MM.1S (cell line): Measurements from ENCODE around the gene ADARB1.

Experiments used
- DNase-seq: peaks from one replicate; pipeline ENCODE4 v3.0.0-alpha.2; 2015
- H2AFZ ChIP-seq: fragments of 300-600 bp; sonication (generic); 2 replicates; pipeline ENCODE4 v1.6.0; 2016; ENCODE audit warnings: antibody characterized with exemption, low read length
- H3F3A ChIP-seq: fragments of 300-600 bp; sonication (generic); 2 replicates; pipeline ENCODE4 v1.6.1; 2016; ENCODE audit warnings: mild to moderate bottlenecking, antibody characterized with exemption, low read length, moderate library complexity, mixed read lengths; ENCODE audit not compliant: insufficient read depth
- H3K27ac ChIP-seq: fragments of 300-600 bp; sonication (generic); 2 replicates; pipeline ENCODE4 v1.5.1; 2016; ENCODE audit warnings: mild to moderate bottlenecking, low read length
- H3K27me3 ChIP-seq: fragments of 300-600 bp; sonication (generic); replicated peaks from 2 replicates; pipeline ENCODE4 v1.6.0; 2016; ENCODE audit warnings: low read length; ENCODE audit not compliant: insufficient read depth
- H3K36me3 ChIP-seq: fragments of 300-600 bp; sonication (generic); replicated peaks from 2 replicates; pipeline ENCODE4 v1.6.1; 2016; ENCODE audit warnings: mild to moderate bottlenecking, low read length, mixed read lengths; ENCODE audit not compliant: insufficient read depth
- H3K4me1 ChIP-seq: fragments of 300-600 bp; sonication (generic); 2 replicates; pipeline ENCODE4 v1.6.1; 2016; ENCODE audit warnings: low read length, mixed read lengths
- H3K4me2 ChIP-seq: fragments of 300-600 bp; sonication (generic); 2 replicates; pipeline ENCODE4 v1.6.0; 2016; ENCODE audit warnings: low read depth, low read length
- H3K4me3 ChIP-seq: fragments of 300-600 bp; sonication (generic); 2 replicates; pipeline ENCODE4 v1.5.1; 2016; ENCODE audit warnings: low read length, mixed read lengths
- H3K79me2 ChIP-seq: fragments of 300-600 bp; sonication (generic); 2 replicates; pipeline ENCODE4 v1.6.1; 2016; ENCODE audit warnings: mixed run types, low read length, mixed read lengths
- H3K9ac ChIP-seq: fragments of 300-600 bp; sonication (generic); 2 replicates; pipeline ENCODE4 v1.6.1; 2016; ENCODE audit warnings: low read length, mixed read lengths
- H3K9me2 ChIP-seq: fragments of 300-600 bp; sonication (generic); replicated peaks from 2 replicates; pipeline ENCODE4 v1.6.1; 2016; ENCODE audit warnings: mild to moderate bottlenecking, low read length, mixed read lengths; ENCODE audit not compliant: insufficient read depth
- H3K9me3 ChIP-seq: fragments of 300-600 bp; sonication (generic); replicated peaks from 2 replicates; pipeline ENCODE4 v1.6.1; 2016; ENCODE audit warnings: mild to moderate bottlenecking, low read length, mixed read lengths; ENCODE audit not compliant: insufficient read depth
- H4K20me1 ChIP-seq: fragments of 300-600 bp; sonication (generic); 2 replicates; pipeline ENCODE4 v1.6.1; 2016; ENCODE audit warnings: mild to moderate bottlenecking, low read length, moderate library complexity, mixed read lengths; ENCODE audit not compliant: insufficient read depth
- CTCF ChIP-seq: fragments of 300-600 bp; sonication (generic); IDR thresholded peaks from 2 replicates; pipeline ENCODE4 v1.5.1; 2016; ENCODE audit warnings: antibody characterized with exemption, low read length, mixed read lengths
- EZH2 ChIP-seq: fragments of 300-600 bp; sonication (generic); optimal IDR thresholded peaks from 2 replicates; pipeline ENCODE3; 2017; ENCODE audit warnings: low read depth, mild to moderate bottlenecking, antibody characterized with exemption, low read length, mixed read lengths
- EZH2phosphoT487 ChIP-seq: fragments of 300-600 bp; sonication (generic); IDR thresholded peaks from 2 replicates; pipeline ENCODE4 v1.6.1; 2018; ENCODE audit warnings: antibody characterized with exemption, low read length

ADARB1 gene

GRCh38 chr21:45190013-45190412, 115.6 kb downstream of the ADARB1 start:
- no peaks in the 10 kb centered on the region for H3K4me1 ChIP-seq
- H3K9me3 ChIP-seq: no peaks in the 10 kb centered on the region
- H4K20me1 ChIP-seq: no peaks in the 10 kb centered on the region
- no peak overlapping the region for H2AFZ ChIP-seq
- no peaks in the 10 kb centered on the region for H3K9me2 ChIP-seq
- no peak overlapping the region for H3K9ac ChIP-seq
- H3K4me2 ChIP-seq: no peak overlapping the region
- TF ChIP-seq EZH2 (no peak), CTCF (no peak), EZH2phosphoT487 (no peak)
- DNase-seq: no peak
- H3K36me3 ChIP-seq: no peaks in the 10 kb centered on the region
- H3K27ac ChIP-seq: no peak overlapping the region
- H3K79me2 ChIP-seq: no peaks in the 10 kb centered on the region
- no peak overlapping the region for H3K4me3 ChIP-seq
- peaks cover 77% of the 10 kb centered on the region for H3K27me3 ChIP-seq
- no peaks in the 10 kb centered on the region for H3F3A ChIP-seq

DNA sequence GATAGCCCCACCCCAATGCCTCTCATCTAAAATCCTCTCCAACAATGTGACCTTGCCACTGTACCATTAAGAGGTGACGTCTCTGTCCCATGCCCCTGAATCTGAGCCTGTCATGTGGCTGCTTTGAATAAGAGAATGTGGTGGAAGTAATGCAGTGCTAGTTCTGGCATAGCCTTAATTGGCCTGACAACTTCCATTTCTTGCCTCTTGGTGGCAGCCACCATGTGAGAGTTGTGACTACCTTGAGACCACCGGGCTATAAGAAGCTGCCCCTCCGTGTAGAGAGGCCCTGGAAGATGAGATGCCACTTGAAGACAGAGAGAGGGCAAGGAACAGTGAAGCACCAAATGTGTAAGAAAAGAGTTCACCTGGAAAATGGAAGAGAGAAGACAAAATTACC, 118.0 kb downstream of the ADARB1 start:
- H3F3A ChIP-seq: no peaks in the 10 kb centered on the region
- H3K27ac ChIP-seq: no peak overlapping the region
- no peak overlapping the region for H3K4me2 ChIP-seq
- no peak overlapping the region for H3K4me3 ChIP-seq
- no peak for DNase-seq
- H2AFZ ChIP-seq: no peak overlapping the region
- H3K9me3 ChIP-seq: no peaks in the 10 kb centered on the region
- peaks cover 76% of the 10 kb centered on the region for H3K27me3 ChIP-seq
- TF ChIP-seq EZH2: no peak
- no peak for TF ChIP-seq EZH2phosphoT487
- TF ChIP-seq CTCF: no peak
- no peaks in the 10 kb centered on the region for H3K36me3 ChIP-seq
- no peaks in the 10 kb centered on the region for H4K20me1 ChIP-seq
- no peak overlapping the region for H3K9ac ChIP-seq
- H3K9me2 ChIP-seq: no peaks in the 10 kb centered on the region
- no peaks in the 10 kb centered on the region for H3K79me2 ChIP-seq
- H3K4me1 ChIP-seq: no peaks in the 10 kb centered on the region

DNA sequence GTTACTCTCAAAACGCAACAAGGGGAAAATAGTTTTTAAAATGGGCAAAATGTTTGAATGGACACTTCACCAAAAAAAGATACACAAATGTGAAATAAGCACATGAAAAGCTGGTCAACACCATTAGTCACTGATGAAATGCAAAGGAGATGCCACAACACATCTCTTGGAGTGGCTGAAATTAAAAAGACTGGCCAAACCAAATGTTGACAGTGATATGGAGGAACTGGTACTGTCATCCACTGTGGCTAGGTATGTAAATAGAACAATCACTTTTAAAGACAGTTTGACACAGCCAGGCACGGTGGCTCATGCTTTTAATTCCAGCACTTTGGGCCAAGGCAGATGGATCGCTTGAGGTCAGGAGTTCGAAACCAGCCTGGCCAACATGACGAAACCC, 122.2 kb downstream of the ADARB1 start:
- TF ChIP-seq EZH2phosphoT487 (no peak), EZH2 (no peak), CTCF (no peak)
- no peak overlapping the region for H3K9ac ChIP-seq
- H3K27me3 ChIP-seq: peaks cover 96% of the 10 kb centered on the region
- H3K9me3 ChIP-seq: no peaks in the 10 kb centered on the region
- no peaks in the 10 kb centered on the region for H3F3A ChIP-seq
- H4K20me1 ChIP-seq: no peaks in the 10 kb centered on the region
- no peaks in the 10 kb centered on the region for H3K4me1 ChIP-seq
- H2AFZ ChIP-seq: no peak overlapping the region
- H3K9me2 ChIP-seq: no peaks in the 10 kb centered on the region
- no peak overlapping the region for H3K27ac ChIP-seq
- H3K4me3 ChIP-seq: no peak overlapping the region
- no peaks in the 10 kb centered on the region for H3K79me2 ChIP-seq
- no peak for DNase-seq
- no peaks in the 10 kb centered on the region for H3K36me3 ChIP-seq
- no peak overlapping the region for H3K4me2 ChIP-seq
